KOPT-K1 (cell line): ENCODE measurements around the gene SPRED3.
"Not testable (repeated sequence)": the region's sequence is repeated elsewhere in the genome, so short reads cannot be mapped to it uniquely, and the experiment has no call there.

ENCODE experiments used
- H3K27ac ChIP-seq: fragments of 200-600 bp; sonication (generic); 2 replicates; pipeline ENCODE4 v1.5.1; 2016; ENCODE audit warnings: antibody characterized with exemption, mild to moderate bottlenecking, low read depth, low read length; ENCODE audit not compliant: poor library complexity, severe bottlenecking
- H3K36me3 ChIP-seq: fragments of 200-600 bp; sonication (generic); 2 replicates; pipeline ENCODE4 v1.5.1; 2017; ENCODE audit warnings: antibody characterized with exemption, mild to moderate bottlenecking, low read length, moderate library complexity; ENCODE audit not compliant: insufficient read depth
- H3K9me3 ChIP-seq: fragments of 200-600 bp; sonication (generic); 2 replicates; pipeline ENCODE4 v1.5.1; 2017; ENCODE audit warnings: antibody characterized with exemption, low read length, mild to moderate bottlenecking; ENCODE audit not compliant: insufficient read depth, poor library complexity, severe bottlenecking

Gene SPRED3

GRCh38 chr19:38388349-38389100, at the start of gene SPRED3:
TSS of gene SPRED3 (plus strand) at chr19:38388697. CDS start at chr19:38390303, 1,606 bp downstream.
- no peak within 1 kb of the TSS for H3K27ac ChIP-seq

DNA sequence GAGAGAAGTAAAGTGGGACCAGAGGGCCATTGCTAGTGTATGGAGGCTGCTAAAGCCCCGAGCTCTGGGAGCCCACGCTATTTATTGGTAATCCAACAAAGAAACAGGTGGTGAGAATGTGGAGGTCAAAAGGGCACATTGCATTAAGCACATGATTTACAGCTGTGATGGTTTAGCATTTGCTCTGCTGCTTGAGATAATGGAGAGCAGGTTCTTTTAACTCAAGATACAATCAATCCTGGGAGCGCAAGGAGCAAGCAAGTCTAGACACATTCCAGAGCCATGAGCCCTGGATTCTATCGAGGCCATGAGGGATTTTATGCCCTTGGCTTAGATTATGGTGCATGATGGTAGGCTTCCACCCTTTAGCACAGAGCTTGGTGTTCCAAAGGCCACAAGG, 49.5 kb upstream of the SPRED3 start:
- not testable (repeated sequence) for H3K36me3 ChIP-seq, H3K9me3 ChIP-seq, H3K27ac ChIP-seq

More at GRCh38 chr19:38388349-38389100, at the start of gene SPRED3:
- Histone ChIP-seq H3K36me3 (peaks cover 20% of the 10 kb centered on the region), H3K9me3 (no peaks in the 10 kb centered on the region)

GRCh38 chr19:38340927-38341326, 47.6 kb upstream of the SPRED3 start:
- Histone ChIP-seq H3K36me3 (no peaks in the 10 kb centered on the region), H3K27ac (no peak overlapping the region), H3K9me3 (no peaks in the 10 kb centered on the region)

GRCh38 chr19:38346837-38347236, 41.7 kb upstream of the SPRED3 start:
- no peaks in the 10 kb centered on the region for H3K36me3 ChIP-seq
- H3K27ac ChIP-seq: no peak overlapping the region
- no peaks in the 10 kb centered on the region for H3K9me3 ChIP-seq

DNA sequence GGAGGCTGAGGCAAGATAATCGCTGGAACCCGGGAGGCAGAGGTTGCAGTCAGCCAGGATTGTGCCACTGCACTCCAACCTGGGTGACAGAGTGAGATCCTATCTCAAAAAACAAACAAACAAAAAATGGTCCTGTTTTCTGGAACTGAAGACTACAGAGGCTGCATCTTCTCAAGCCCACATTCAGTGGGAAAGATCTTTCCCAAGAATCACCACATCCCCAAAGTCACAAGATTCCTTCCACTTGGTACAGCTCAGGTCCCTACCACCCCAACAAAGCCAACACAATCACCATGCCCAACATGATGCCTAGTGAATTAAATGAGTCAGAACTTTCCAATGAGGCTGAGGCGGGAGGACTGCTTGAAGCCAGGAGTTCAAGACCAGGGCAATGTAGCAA, 37.6 kb upstream of the SPRED3 start:
- no peak overlapping the region for H3K27ac ChIP-seq
- H3K9me3 ChIP-seq: no peaks in the 10 kb centered on the region
- no peaks in the 10 kb centered on the region for H3K36me3 ChIP-seq

GRCh38 chr19:38351865-38352395, 36.6 kb upstream of the SPRED3 start:
- no peaks in the 10 kb centered on the region for H3K36me3 ChIP-seq
- H3K27ac ChIP-seq: no peak overlapping the region
- H3K9me3 ChIP-seq: no peaks in the 10 kb centered on the region

GRCh38 chr19:38352611-38353010, 35.9 kb upstream of the SPRED3 start:
- Histone ChIP-seq H3K9me3 (no peaks in the 10 kb centered on the region), H3K36me3 (no peaks in the 10 kb centered on the region), H3K27ac (no peak overlapping the region)

DNA sequence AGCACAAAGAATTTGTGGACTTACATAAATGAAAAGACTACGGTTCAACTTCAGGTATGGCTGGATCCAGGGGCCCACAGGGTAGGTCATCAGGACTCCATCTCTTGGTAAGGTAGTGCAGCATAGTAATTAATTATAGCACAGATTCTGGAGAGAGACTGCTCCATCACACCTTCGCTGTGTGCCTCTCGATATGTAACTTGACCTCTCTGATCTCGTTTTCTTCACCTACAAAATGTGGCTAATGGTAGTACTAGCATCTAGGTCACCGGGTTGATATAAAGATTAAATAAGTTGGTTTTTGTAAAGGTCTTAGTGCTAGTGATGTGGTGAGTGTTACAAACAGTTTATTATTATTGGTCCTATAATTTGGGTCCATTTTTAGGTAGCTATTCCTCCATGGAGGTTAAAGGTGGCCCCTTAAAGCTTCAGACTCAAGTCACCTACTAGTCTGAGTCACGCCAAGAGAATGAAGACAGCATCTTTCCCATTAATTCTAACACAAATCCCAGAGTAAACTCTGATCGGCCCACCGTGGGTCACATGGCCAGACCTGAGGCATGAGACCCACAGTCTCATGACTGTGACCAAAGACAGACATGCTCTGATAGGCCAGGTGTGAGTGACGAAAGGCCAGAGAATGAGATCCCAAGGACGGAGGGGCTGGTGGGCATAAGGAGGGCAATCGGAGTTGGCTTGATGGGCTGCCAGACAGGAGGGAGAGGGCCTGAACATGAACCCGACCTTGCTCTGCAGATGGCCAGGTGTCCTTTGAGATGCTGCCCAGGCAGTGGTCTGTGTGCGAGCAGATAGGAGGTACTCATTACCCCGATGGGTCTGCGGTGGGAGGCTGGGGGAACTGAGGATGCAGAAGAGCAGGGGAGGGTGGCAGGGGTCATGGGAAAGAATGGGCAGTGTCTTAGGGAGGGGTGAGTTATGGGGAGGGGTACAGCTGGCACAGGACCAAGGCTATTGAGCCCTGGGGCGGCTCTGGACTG, 32.5 kb upstream of the SPRED3 start:
- Histone ChIP-seq H3K9me3 (no peaks in the 10 kb centered on the region), H3K36me3 (no peaks in the 10 kb centered on the region), H3K27ac (no peak overlapping the region)

DNA sequence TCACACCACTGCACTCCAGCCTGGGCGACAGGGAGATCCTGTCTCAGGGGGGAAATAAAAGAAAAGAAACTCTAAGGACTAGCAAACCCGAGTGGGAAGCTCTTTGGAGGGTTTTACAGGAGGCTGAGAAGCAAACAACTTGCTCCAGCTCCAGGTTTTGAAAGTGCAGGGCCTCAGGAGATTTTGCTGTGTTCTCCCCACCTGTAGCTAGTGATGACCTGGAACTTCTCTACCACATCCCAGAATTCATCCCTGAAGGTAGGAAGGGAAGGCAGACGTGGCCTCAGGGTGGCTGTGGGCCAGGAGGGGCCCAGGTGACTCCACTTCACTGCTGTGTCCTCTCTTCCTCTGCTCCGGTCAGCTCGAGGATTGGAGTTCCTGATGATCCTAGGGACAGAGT, 30.4 kb upstream of the SPRED3 start:
- Histone ChIP-seq H3K27ac (no peak overlapping the region), H3K9me3 (no peaks in the 10 kb centered on the region), H3K36me3 (no peaks in the 10 kb centered on the region)

GRCh38 chr19:38359242-38360021, 29.1 kb upstream of the SPRED3 start:
- Histone ChIP-seq H3K36me3 (no peaks in the 10 kb centered on the region), H3K9me3 (no peaks in the 10 kb centered on the region), H3K27ac (no peak overlapping the region)

DNA sequence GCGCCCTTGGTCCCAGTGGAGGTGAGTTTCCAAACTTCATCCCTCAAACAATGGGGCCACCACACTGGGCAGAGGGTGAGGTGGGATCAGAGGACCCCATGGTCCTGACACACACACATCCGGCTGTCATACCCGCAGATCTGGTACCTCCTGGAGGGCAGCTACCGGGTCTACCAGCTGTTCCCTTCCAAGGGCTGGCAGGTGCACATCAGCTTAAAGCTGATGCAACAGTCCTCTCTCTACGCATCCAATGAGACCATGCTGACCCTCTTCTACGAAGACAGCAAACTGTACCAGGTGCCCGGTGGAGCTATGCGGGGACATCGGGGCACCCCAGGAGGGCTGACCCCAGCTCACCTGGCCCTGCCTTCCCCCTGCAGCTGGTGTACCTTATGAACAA, 28.1 kb upstream of the SPRED3 start:
- H3K36me3 ChIP-seq: no peaks in the 10 kb centered on the region

DNA sequence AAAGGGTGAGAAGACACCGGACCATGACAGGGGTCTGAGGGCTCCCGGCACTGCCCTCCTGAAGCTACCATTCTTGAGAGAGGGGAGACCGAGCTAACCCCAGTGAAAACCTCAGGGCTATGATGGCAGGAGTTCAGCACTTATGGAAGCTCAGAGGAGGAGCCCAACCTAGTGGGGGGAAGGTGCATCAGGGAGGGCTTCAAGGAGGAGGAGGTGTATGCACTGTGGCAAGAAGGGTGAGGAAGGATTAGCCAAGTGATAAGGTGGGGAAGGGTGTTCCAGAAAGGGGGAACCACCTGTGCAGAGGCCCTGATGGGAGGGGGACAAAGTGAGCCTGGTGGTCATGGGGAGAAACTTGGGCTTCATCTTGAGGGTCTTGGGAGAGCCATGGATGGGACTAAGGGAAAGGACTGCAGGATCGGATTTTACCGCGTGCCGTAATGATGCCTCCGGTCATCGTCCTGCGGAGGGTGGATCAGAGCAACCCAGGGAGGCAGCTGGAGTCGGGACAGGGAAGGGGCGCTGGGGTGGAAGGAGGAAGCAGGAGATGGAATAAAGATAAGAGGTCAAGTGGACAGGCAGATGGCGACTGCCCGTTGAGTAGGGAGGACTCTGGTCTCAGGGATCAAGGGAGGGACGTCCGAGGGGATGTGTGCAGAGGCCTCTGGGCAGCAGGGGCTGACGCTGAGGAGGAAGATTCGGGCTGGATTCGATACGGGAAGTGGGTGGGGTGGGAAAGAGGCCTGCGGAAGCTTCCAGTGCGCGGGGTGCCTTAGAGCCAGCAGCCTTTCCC, 27.5 kb upstream of the SPRED3 start:
- Histone ChIP-seq H3K9me3 (peaks cover 9% of the 10 kb centered on the region), H3K36me3 (no peaks in the 10 kb centered on the region), H3K27ac (no peak overlapping the region)

More for the DNA sequence above, 28.1 kb upstream of the SPRED3 start:
- no peak overlapping the region for H3K27ac ChIP-seq
- peaks cover 9% of the 10 kb centered on the region for H3K9me3 ChIP-seq

DNA sequence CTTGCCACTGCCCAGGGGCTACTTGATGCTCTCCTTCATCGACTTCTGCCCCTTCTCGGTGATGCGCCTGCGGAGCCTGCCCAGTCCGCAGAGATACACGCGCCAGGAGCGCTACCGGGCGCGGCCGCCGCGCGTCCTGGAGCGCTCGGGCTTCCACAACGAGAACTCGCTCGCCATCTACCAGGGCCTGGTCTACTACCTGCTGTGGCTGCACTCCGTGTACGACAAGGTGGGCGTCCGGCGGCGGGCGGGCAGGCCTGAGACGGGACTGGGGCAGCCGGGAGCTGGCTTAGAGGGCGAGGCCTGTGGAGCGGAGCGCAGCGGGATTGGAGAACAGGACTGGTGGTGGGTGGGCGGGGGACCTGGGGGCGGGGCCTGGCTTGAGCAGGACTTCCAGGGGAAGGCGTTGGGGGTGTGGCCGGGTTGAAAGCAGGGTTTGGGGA, 26.8 kb upstream of the SPRED3 start:
- H3K9me3 ChIP-seq: peaks cover 9% of the 10 kb centered on the region
- no peak overlapping the region for H3K27ac ChIP-seq
- H3K36me3 ChIP-seq: no peaks in the 10 kb centered on the region
